ENCODE results near the gene CTTN. TPM values are rescaled to one million over a fixed set of nuclear protein-coding genes. Genes with fewer than 3 reads are reported as not detected.
A peak's percentile ranks its signal among the peaks of the same experiment; 100 is the strongest.

CTTN gene
- total and polyA plus RNA-seq, 8 donors: 162 to 242 (median 198) TPM

DNA sequence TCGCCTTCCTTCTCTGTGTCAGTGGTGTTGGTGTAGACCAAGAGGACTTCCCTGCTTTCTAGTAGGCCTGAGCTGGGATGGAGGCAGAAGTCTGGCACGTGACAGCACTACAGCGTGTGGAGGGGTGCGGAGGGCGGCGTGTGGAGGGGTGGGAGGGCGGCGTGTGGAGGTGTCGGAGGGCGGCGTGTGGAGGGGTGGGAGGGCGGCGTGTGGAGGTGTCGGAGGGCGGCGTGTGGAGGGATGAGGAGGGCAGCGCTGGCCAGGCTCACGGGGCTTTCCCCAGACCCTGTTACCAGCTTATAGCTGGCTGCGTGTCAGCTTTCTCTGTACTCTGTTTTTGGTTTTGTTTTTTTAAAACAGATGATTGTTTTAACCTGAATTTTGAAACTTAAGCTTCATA lies 45.7 kb upstream of the CTTN start:
- no peaks in the 10 kb centered on the region for H3K4me1 ChIP-seq
- ATAC-seq: no peak
- DNase-seq: no peak
- no peak overlapping the region for H3K27ac ChIP-seq
- intact Hi-C loops (cut with DNase I): no loop called here
- H3K9me3 ChIP-seq: no peaks in the 10 kb centered on the region
- H3K27me3 ChIP-seq: no peaks in the 10 kb centered on the region
- no peak for TF ChIP-seq CTCF (IDR thresholded peaks at IDR 0.05)
- H3K36me3 ChIP-seq: peaks cover 0 to 81% of the 10 kb centered on the region in 2 donors
- H3K4me3 ChIP-seq: no peak overlapping the region

DNA sequence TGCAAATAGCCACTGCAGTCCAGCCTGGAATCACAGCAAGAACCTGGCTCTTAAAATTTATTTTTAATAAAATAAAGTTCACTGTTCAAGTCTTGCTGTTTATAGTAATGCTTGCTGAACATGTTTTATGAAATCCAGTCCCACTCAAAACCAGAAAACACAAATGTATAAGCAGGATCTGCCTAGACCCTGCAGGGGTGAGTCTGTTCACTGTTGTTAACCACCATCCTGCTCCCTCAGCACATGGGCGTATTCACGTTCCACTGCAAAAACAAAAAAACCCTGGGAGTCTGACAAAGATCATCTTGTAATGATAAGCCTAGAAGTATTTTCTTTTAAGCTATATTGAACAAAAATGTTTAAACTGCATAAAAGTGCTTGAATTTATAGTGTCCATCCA lies 45.0 kb upstream of the CTTN start:
- Histone ChIP-seq H3K4me3 (no peak overlapping the region), H3K27ac (no peak overlapping the region), H3K4me1 (no peaks in the 10 kb centered on the region), H3K9me3 (no peaks in the 10 kb centered on the region), H3K27me3 (no peaks in the 10 kb centered on the region), H3K36me3 (peaks cover 0 to 81% of the 10 kb centered on the region in 2 donors)
- ATAC-seq (no peak), DNase-seq (no peak)
- no peak for TF ChIP-seq CTCF (IDR thresholded peaks at IDR 0.05)
- intact Hi-C loops (cut with DNase I): no loop called here

DNA sequence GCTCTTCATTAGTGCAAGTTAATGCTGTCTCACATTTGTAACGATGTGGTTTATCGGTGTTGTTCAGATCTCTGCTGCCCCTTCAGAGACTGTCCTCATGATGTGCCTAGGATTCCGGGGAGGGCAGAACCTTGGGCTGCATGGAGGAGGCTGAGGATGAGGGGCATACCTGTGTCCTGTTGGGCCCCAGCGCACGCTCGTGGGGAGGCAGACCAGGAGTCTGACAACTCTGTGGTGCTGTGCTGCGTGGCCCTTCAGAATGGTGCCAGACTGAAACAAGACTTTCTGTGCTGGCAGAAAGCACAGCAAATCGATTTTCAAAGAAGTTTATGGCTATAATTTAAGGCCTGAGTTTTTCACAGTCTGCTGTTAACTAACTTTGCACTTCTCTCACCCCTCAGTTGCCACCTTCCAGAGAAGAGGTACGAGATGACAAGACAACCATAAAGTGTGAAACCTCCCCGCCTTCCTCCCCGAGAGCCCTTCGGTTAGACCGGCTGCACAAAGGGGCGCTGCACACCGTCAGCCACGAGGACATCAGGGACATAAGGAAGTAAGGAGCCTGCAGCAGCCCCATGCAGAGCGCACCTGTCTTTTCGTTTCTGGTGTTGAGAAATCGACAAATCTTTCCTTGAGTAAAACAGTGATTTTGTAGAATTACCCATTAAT lies 44.3 kb upstream of the CTTN start:
- H3K4me3 ChIP-seq: no peak overlapping the region
- intact Hi-C loops (cut with DNase I): no loop called here
- H3K36me3 ChIP-seq: peaks cover 0 to 81% of the 10 kb centered on the region in 2 donors
- no peaks in the 10 kb centered on the region for H3K9me3 ChIP-seq
- H3K4me1 ChIP-seq: no peaks in the 10 kb centered on the region
- TF ChIP-seq CTCF (IDR thresholded peaks at IDR 0.05): no peak
- H3K27me3 ChIP-seq: no peaks in the 10 kb centered on the region
- no peak overlapping the region for H3K27ac ChIP-seq
- ATAC-seq (no peak), DNase-seq (no peak)

DNA sequence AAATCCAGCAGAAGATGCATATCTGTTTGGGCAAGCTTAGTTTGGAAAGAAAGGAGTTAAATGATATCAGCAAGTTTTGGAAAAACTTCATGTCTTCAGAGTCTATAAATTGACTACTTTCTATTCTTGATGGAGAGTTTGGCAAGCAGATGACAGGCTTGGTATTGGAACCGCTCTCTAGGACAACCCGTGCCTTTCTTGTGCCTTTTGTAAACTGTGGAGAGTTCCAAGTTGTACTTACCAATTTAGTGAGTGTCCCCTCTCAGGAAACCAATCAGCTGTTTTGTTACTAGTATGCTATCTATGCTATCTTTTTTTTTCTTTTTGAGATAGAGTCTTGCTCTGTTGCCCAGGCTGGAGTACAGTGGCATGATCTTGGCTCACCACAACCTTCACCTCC lies 43.7 kb upstream of the CTTN start:
- no peak for TF ChIP-seq CTCF (IDR thresholded peaks at IDR 0.05)

DNA sequence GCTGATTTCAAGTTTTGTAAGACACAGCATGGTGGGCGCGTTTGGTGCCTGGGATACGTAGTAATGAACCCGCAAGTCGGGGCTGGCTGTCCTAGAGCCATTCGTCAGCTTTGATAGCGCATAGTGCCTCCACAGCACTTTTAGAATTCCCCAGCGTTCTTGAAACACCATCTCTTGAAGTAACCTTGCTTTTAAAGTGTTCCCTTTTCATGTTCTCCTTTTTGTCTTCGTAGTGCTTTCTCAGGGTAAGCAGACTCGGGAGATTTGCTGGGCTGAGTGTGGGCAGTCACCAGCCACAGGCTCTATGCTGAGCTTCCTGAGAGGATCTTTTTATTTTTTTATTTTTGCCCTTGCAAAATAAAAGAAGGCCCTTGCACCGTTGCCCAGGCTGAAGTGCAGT lies 39.6 kb upstream of the CTTN start:
- Histone ChIP-seq H3K27ac (no peak overlapping the region), H3K9me3 (no peaks in the 10 kb centered on the region), H3K4me1 (no peaks in the 10 kb centered on the region), H3K36me3 (peaks cover 3 to 99% of the 10 kb centered on the region in 2 donors), H3K4me3 (no peak overlapping the region), H3K27me3 (no peaks in the 10 kb centered on the region)
- DNase-seq (no peak), ATAC-seq (peak; percentile 40)
- intact Hi-C loops (cut with DNase I): no loop called here
- no peak for TF ChIP-seq CTCF (IDR thresholded peaks at IDR 0.05)

More for the DNA sequence above, 43.7 kb upstream of the CTTN start:
- Histone ChIP-seq H3K27me3 (no peaks in the 10 kb centered on the region), H3K27ac (no peak overlapping the region), H3K4me1 (no peaks in the 10 kb centered on the region), H3K4me3 (no peak overlapping the region), H3K36me3 (peaks cover 3 to 81% of the 10 kb centered on the region in 2 donors), H3K9me3 (no peaks in the 10 kb centered on the region)
- intact Hi-C loops (cut with DNase I): no loop called here
- no peak for DNase-seq
- ATAC-seq: no peak
